Stomach smooth muscle (tissue), 2 donors: ENCODE data around the gene NDUFAF3.
A peak's percentile ranks its signal among the peaks of the same experiment; 100 is the strongest.
"Not testable (repeated sequence)": the region's sequence is repeated elsewhere in the genome, so short reads cannot be mapped to it uniquely, and the experiment has no call there.

ENCODE experiments used
- H3K27ac ChIP-seq: one replicate; pipeline ENCODE4 v1.7.0; 2013; ENCODE audit warnings: mild to moderate bottlenecking, low read length, inconsistent platforms
- H3K27me3 ChIP-seq, 2 donors: one replicate each; pipeline ENCODE4 v1.7.0; 2013; ENCODE audit warnings: low read length in 2 of 2; ENCODE audit not compliant: insufficient read depth in 2 of 2, control insufficient read depth in 1 of 2
- H3K36me3 ChIP-seq, 2 donors: one replicate each; pipeline ENCODE4 v1.7.0; 2013; ENCODE audit warnings: low read length in 2 of 2; ENCODE audit not compliant: control insufficient read depth in 2 of 2, insufficient read depth in 2 of 2
- H3K4me1 ChIP-seq: one replicate; pipeline ENCODE4 v1.7.0; 2013; ENCODE audit warnings: low read length; ENCODE audit not compliant: control insufficient read depth, insufficient read depth
- H3K4me3 ChIP-seq, 2 donors: one replicate each; pipeline ENCODE4 v1.7.0; 2013; ENCODE audit warnings: low read length in 2 of 2
- H3K9ac ChIP-seq, 2 donors: one replicate each; pipeline ENCODE4 v1.7.0; 2013; ENCODE audit warnings: low read length in 2 of 2, mild to moderate bottlenecking in 1 of 2
- H3K9me3 ChIP-seq, 2 donors: one replicate each; pipeline ENCODE4 v1.7.0; 2013; ENCODE audit warnings: low read length in 2 of 2; ENCODE audit not compliant: control insufficient read depth in 2 of 2
- donor health status: healthy.
- donor health status: Pancreatic carcinoma.

The NDUFAF3 gene

GRCh38 chr3:49004352-49005302 lies 17.3 kb upstream of the NDUFAF3 start:
- Histone ChIP-seq H3K36me3 (peaks cover 0 to 9% of the 10 kb centered on the region in 2 donors), H3K4me1 (peaks cover 18% of the 10 kb centered on the region), H3K27me3 (no peaks in the 10 kb centered on the region), H3K9ac (no peak overlapping the region), H3K9me3 (no peaks in the 10 kb centered on the region), H3K4me3 (no peak overlapping the region), H3K27ac (no peak overlapping the region)

- no peak overlapping the region for H3K4me3 ChIP-seq
- H3K27ac ChIP-seq = no peak overlapping the region
- no peak overlapping the region for H3K9ac ChIP-seq
- peaks cover 0 to 7% of the 10 kb centered on the region in 2 donors for H3K36me3 ChIP-seq
- no peaks in the 10 kb centered on the region for H3K27me3 ChIP-seq
- peaks cover 18% of the 10 kb centered on the region for H3K4me1 ChIP-seq
- no peaks in the 10 kb centered on the region for H3K9me3 ChIP-seq
These were observed 16.6 kb upstream of the NDUFAF3 start for GRCh38 chr3:49005303-49005680.

- H3K27me3 ChIP-seq = no peaks in the 10 kb centered on the region
- peaks cover 18% of the 10 kb centered on the region for H3K4me1 ChIP-seq
- no peaks in the 10 kb centered on the region for H3K9me3 ChIP-seq
- peak overlapping the region; percentile 97 for H3K27ac ChIP-seq
- peaks cover 0 to 7% of the 10 kb centered on the region in 2 donors for H3K36me3 ChIP-seq
- H3K4me3 ChIP-seq = peak overlapping the region in 1 of 2 donors; percentile 95
- peak overlapping the region; percentile 91 to 94 for H3K9ac ChIP-seq
These were observed 15.9 kb upstream of the NDUFAF3 start for GRCh38 chr3:49005998-49006397.

GRCh38 chr3:49006408-49007067 lies 15.4 kb upstream of the NDUFAF3 start:
- H3K9ac ChIP-seq = peak overlapping the region; percentile 91 to 94
- H3K4me1 ChIP-seq = peaks cover 18% of the 10 kb centered on the region
- no peaks in the 10 kb centered on the region for H3K9me3 ChIP-seq
- H3K27me3 ChIP-seq = no peaks in the 10 kb centered on the region
- peak overlapping the region; percentile 97 for H3K27ac ChIP-seq
- peak overlapping the region; percentile 90 to 95 for H3K4me3 ChIP-seq
- peaks cover 0 to 7% of the 10 kb centered on the region in 2 donors for H3K36me3 ChIP-seq

GRCh38 chr3:49007068-49007770 lies 14.7 kb upstream of the NDUFAF3 start, which contains the start of gene WDR6:
TSS of gene WDR6 (plus strand) at chr3:49007391. CDS start at chr3:49007432, 41 bp downstream.
- Histone ChIP-seq H3K4me1 (peaks cover 18% of the 10 kb centered on the region), H3K36me3 (peaks cover 5 to 11% of the 10 kb centered on the region in 2 donors), H3K27ac (peak within 1 kb of the TSS; percentile 97), H3K9me3 (no peaks in the 10 kb centered on the region), H3K27me3 (no peaks in the 10 kb centered on the region), H3K4me3 (peak within 1 kb of the TSS; percentile 90 to 95), H3K9ac (peak within 1 kb of the TSS; percentile 92 to 94)

- Histone ChIP-seq H3K36me3 (peaks cover 9 to 17% of the 10 kb centered on the region in 2 donors), H3K4me1 (peaks cover 26% of the 10 kb centered on the region), H3K27me3 (no peaks in the 10 kb centered on the region), H3K4me3 (peak overlapping the region; percentile 90 to 95), H3K27ac (peak overlapping the region; percentile 97), H3K9me3 (no peaks in the 10 kb centered on the region), H3K9ac (peak overlapping the region; percentile 92 to 94)
These were observed 14.0 kb upstream of the NDUFAF3 start for GRCh38 chr3:49007771-49008528.

- peaks cover 13 to 18% of the 10 kb centered on the region in 2 donors for H3K36me3 ChIP-seq
- H3K27ac ChIP-seq = peak overlapping the region; percentile 97
- H3K4me1 ChIP-seq = peaks cover 28% of the 10 kb centered on the region
- not testable (repeated sequence) for H3K9me3 ChIP-seq, H3K9ac ChIP-seq, H3K27me3 ChIP-seq
- H3K4me3 ChIP-seq = peak overlapping the region in 1 of 2 donors; percentile 95
These were observed 13.3 kb upstream of the NDUFAF3 start for GRCh38 chr3:49008627-49009026.

GRCh38 chr3:49009396-49009795 lies 12.5 kb upstream of the NDUFAF3 start:
- H3K4me1 ChIP-seq = peaks cover 28% of the 10 kb centered on the region
- no peak overlapping the region for H3K4me3 ChIP-seq
- H3K27me3 ChIP-seq = no peaks in the 10 kb centered on the region
- peaks cover 16 to 23% of the 10 kb centered on the region in 2 donors for H3K36me3 ChIP-seq
- H3K9me3 ChIP-seq = no peaks in the 10 kb centered on the region
- no peak overlapping the region for H3K9ac ChIP-seq
- no peak overlapping the region for H3K27ac ChIP-seq

GRCh38 chr3:49012441-49013017 lies 9.4 kb upstream of the NDUFAF3 start:
- Histone ChIP-seq H3K4me3 (no peak overlapping the region), H3K36me3 (peaks cover 37 to 43% of the 10 kb centered on the region in 2 donors), H3K9me3 (no peaks in the 10 kb centered on the region), H3K27me3 (no peaks in the 10 kb centered on the region), H3K4me1 (peaks cover 27% of the 10 kb centered on the region), H3K9ac (no peak overlapping the region), H3K27ac (no peak overlapping the region)
